CD4-positive, CD25-positive, alpha-beta regulatory T cell (primary cell): ENCODE measurements around the gene NOC3L. TPM values are rescaled to one million over a fixed set of nuclear protein-coding genes. Genes with fewer than 3 reads are reported as not detected.

Experiments used
- ATAC-seq, 2 donors: fragments of 150-1000 bp; cut with Tn5 transposase; one replicate each; pipeline ENCODE4 v1.10.0; 2021; ENCODE audit warnings: low read depth in 2 of 2, moderate number of reproducible peaks in 2 of 2, moderate library complexity in 1 of 2
- DNase-seq, 3 donors: peaks; one replicate each; pipeline versions ENCODE4 v3.0.0 to v3.0.0-alpha.2; 2012 to 2022; ENCODE audit warnings: mixed read lengths in 1 of 3
- H3K27ac ChIP-seq: one replicate; pipeline ENCODE4 v1.7.0; 2013; ENCODE audit warnings: mild to moderate bottlenecking, low read length; ENCODE audit not compliant: insufficient read depth, poor library complexity, severe bottlenecking
- H3K27me3 ChIP-seq: one replicate; pipeline ENCODE4 v1.7.0; 2013; ENCODE audit warnings: low read length; ENCODE audit not compliant: control insufficient read depth, insufficient read depth
- H3K36me3 ChIP-seq: one replicate; pipeline ENCODE4 v1.7.0; 2013; ENCODE audit warnings: mild to moderate bottlenecking, low read length, moderate library complexity; ENCODE audit not compliant: control insufficient read depth, insufficient read depth
- H3K4me1 ChIP-seq: 2 replicates; pipeline ENCODE4 v1.7.0; 2013; ENCODE audit warnings: mild to moderate bottlenecking, low read length; ENCODE audit not compliant: insufficient read depth, control insufficient read depth, poor library complexity, severe bottlenecking
- H3K4me3 ChIP-seq: one replicate; pipeline ENCODE4 v1.7.0; 2013; ENCODE audit warnings: low read depth, mild to moderate bottlenecking, low read length, moderate library complexity
- H3K9me3 ChIP-seq, 2 experiments: 1 replicate in 1 of 2; 2 replicates in 1 of 2; pipeline ENCODE4 v1.7.0; 2013; ENCODE audit warnings: low read length in 2 of 2, mild to moderate bottlenecking in 1 of 2, moderate library complexity in 1 of 2; ENCODE audit not compliant: control insufficient read depth in 2 of 2
- H3K27ac Mint-ChIP-seq, 3 donors: one replicate each; pipeline ENCODE4 v1.8.0; 2020 to 2022; ENCODE audit warnings: mild to moderate bottlenecking in 3 of 3, mixed read lengths in 3 of 3, moderate library complexity in 2 of 3
- H3K27me3 Mint-ChIP-seq: one replicate; pipeline ENCODE4 v1.8.0; 2022; ENCODE audit warnings: mild to moderate bottlenecking, mixed read lengths
- H3K36me3 Mint-ChIP-seq: one replicate; pipeline ENCODE4 v1.8.0; 2020; ENCODE audit warnings: mixed read lengths
- H3K4me1 Mint-ChIP-seq, 4 donors: one replicate each; pipeline ENCODE4 v1.8.0; 2020 to 2022; ENCODE audit warnings: mixed read lengths in 4 of 4, mild to moderate bottlenecking in 1 of 4
- H3K4me3 Mint-ChIP-seq, 4 donors: one replicate each; pipeline ENCODE4 v1.8.0; 2020 to 2022; ENCODE audit warnings: mild to moderate bottlenecking in 4 of 4, mixed read lengths in 4 of 4, moderate library complexity in 3 of 4
- H3K9me3 Mint-ChIP-seq, 7 donors: one replicate each; pipeline ENCODE4 v1.8.0; 2020 to 2022; ENCODE audit warnings: mixed read lengths in 7 of 7, mild to moderate bottlenecking in 3 of 7, moderate library complexity in 2 of 7
- polyA plus RNA-seq, 4 donors: library from polyadenylated mRNA; unstranded; fragments of 300-500 nt; fragmentation: Illumina TruSeq; gene quantifications; one replicate each; pipeline ENCODE4 v1.2.3, GENCODE V29; 2021
- total RNA-seq: library from RNA; stranded (reverse); gene quantifications from one replicate; pipeline ENCODE4 v1.2.3, GENCODE V29; 2022

The NOC3L gene
- total and polyA plus RNA-seq, 5 donors from 2014 or later: 10.9 to 16.1 (median 12.3) TPM

GRCh38 chr10:94294168-94294567 is 68.6 kb downstream of the NOC3L start:
- Mint-ChIP-seq H3K9me3 (peaks cover 0 to 4% (median 0%) of the 10 kb centered on the region in 7 donors), H3K4me1 (peaks cover 0 to 3% (median under 1%) of the 10 kb centered on the region in 4 donors), H3K4me3 (no peak overlapping the region), H3K27me3 (peaks cover 23% of the 10 kb centered on the region), H3K27ac (no peak overlapping the region), H3K36me3 (no peaks in the 10 kb centered on the region)
- no peak overlapping the region for H3K27ac ChIP-seq
- no peak for ATAC-seq
- no peaks in the 10 kb centered on the region for H3K36me3 ChIP-seq
- no peak for DNase-seq
- H3K27me3 ChIP-seq: peaks cover 3% of the 10 kb centered on the region
- H3K4me1 ChIP-seq: no peaks in the 10 kb centered on the region
- no peak overlapping the region for H3K4me3 ChIP-seq
- no peaks in the 10 kb centered on the region for H3K9me3 ChIP-seq

- Mint-ChIP-seq H3K27me3 (peaks cover 23% of the 10 kb centered on the region), H3K4me1 (no peaks in the 10 kb centered on the region), H3K4me3 (no peak overlapping the region), H3K9me3 (peaks cover 0 to 4% (median 0%) of the 10 kb centered on the region in 7 donors), H3K36me3 (no peaks in the 10 kb centered on the region), H3K27ac (no peak overlapping the region)
- no peaks in the 10 kb centered on the region for H3K36me3 ChIP-seq
- no peak for DNase-seq
- H3K27me3 ChIP-seq: peaks cover 3% of the 10 kb centered on the region
- no peak overlapping the region for H3K27ac ChIP-seq
- ATAC-seq: no peak
- H3K9me3 ChIP-seq: no peaks in the 10 kb centered on the region
- no peaks in the 10 kb centered on the region for H3K4me1 ChIP-seq
- H3K4me3 ChIP-seq: no peak overlapping the region
Measured at GRCh38 chr10:94293354-94293753, 69.4 kb downstream of the NOC3L start.

GRCh38 chr10:94292434-94293090 is 70.2 kb downstream of the NOC3L start:
- no peak overlapping the region for H3K4me3 ChIP-seq
- DNase-seq (no peak), ATAC-seq (no peak)
- Mint-ChIP-seq H3K27me3 (peaks cover 19% of the 10 kb centered on the region), H3K4me3 (no peak overlapping the region), H3K9me3 (peaks cover 0 to 2% (median 0%) of the 10 kb centered on the region in 7 donors), H3K27ac (no peak overlapping the region), H3K4me1 (no peaks in the 10 kb centered on the region), H3K36me3 (no peaks in the 10 kb centered on the region)
- H3K27ac ChIP-seq: no peak overlapping the region
- H3K9me3 ChIP-seq: no peaks in the 10 kb centered on the region
- H3K27me3 ChIP-seq: peaks cover 3% of the 10 kb centered on the region
- H3K4me1 ChIP-seq: no peaks in the 10 kb centered on the region
- H3K36me3 ChIP-seq: no peaks in the 10 kb centered on the region

GRCh38 chr10:94288361-94289101 is 74.2 kb downstream of the NOC3L start:
- Mint-ChIP-seq H3K4me1 (no peaks in the 10 kb centered on the region), H3K4me3 (no peak overlapping the region), H3K9me3 (no peaks in the 10 kb centered on the region), H3K27ac (no peak overlapping the region), H3K27me3 (peaks cover 31% of the 10 kb centered on the region), H3K36me3 (no peaks in the 10 kb centered on the region)
- Histone ChIP-seq H3K4me1 (no peaks in the 10 kb centered on the region), H3K9me3 (no peaks in the 10 kb centered on the region), H3K27me3 (peaks cover 11% of the 10 kb centered on the region), H3K4me3 (no peak overlapping the region), H3K36me3 (no peaks in the 10 kb centered on the region), H3K27ac (no peak overlapping the region)
- DNase-seq (no peak), ATAC-seq (no peak)

- DNase-seq (no peak), ATAC-seq (no peak)
- Mint-ChIP-seq H3K4me1 (peaks cover 0 to 2% (median 0%) of the 10 kb centered on the region in 4 donors), H3K27ac (no peak overlapping the region), H3K36me3 (no peaks in the 10 kb centered on the region), H3K9me3 (no peaks in the 10 kb centered on the region), H3K27me3 (peaks cover 22% of the 10 kb centered on the region), H3K4me3 (no peak overlapping the region)
- Histone ChIP-seq H3K27ac (no peak overlapping the region), H3K27me3 (peaks cover 11% of the 10 kb centered on the region), H3K9me3 (no peaks in the 10 kb centered on the region), H3K4me1 (no peaks in the 10 kb centered on the region), H3K36me3 (no peaks in the 10 kb centered on the region), H3K4me3 (no peak overlapping the region)
Measured at GRCh38 chr10:94287336-94287735, 75.4 kb downstream of the NOC3L start.

- Histone ChIP-seq H3K36me3 (no peaks in the 10 kb centered on the region), H3K27ac (no peak overlapping the region), H3K9me3 (no peaks in the 10 kb centered on the region), H3K27me3 (peaks cover 11% of the 10 kb centered on the region), H3K4me3 (no peak overlapping the region), H3K4me1 (no peaks in the 10 kb centered on the region)
- ATAC-seq: no peak
- H3K36me3 Mint-ChIP-seq: no peaks in the 10 kb centered on the region
- peaks cover 18% of the 10 kb centered on the region for H3K27me3 Mint-ChIP-seq
- DNase-seq: no peak
- H3K4me1 Mint-ChIP-seq: peaks cover 0 to 2% (median 0%) of the 10 kb centered on the region in 4 donors
- no peak overlapping the region for H3K4me3 Mint-ChIP-seq
- no peak overlapping the region for H3K27ac Mint-ChIP-seq
- H3K9me3 Mint-ChIP-seq: no peaks in the 10 kb centered on the region
Measured at GRCh38 chr10:94286901-94287300, 75.8 kb downstream of the NOC3L start.

GRCh38 chr10:94285271-94285670 is 77.5 kb downstream of the NOC3L start:
- Histone ChIP-seq H3K9me3 (no peaks in the 10 kb centered on the region), H3K27me3 (peaks cover 11% of the 10 kb centered on the region), H3K36me3 (no peaks in the 10 kb centered on the region), H3K27ac (no peak overlapping the region), H3K4me1 (no peaks in the 10 kb centered on the region), H3K4me3 (no peak overlapping the region)
- Mint-ChIP-seq H3K9me3 (no peaks in the 10 kb centered on the region), H3K27ac (no peak overlapping the region), H3K36me3 (no peaks in the 10 kb centered on the region), H3K4me1 (peaks cover 0 to 2% (median under 1%) of the 10 kb centered on the region in 4 donors), H3K4me3 (no peak overlapping the region), H3K27me3 (peaks cover 15% of the 10 kb centered on the region)
- no peak for ATAC-seq
- DNase-seq: no peak
